GM19035 (cell line): ENCODE results near the gene HARS1.
A peak's percentile ranks its signal among the peaks of the same experiment; 100 is the strongest.
"Not testable (repeated sequence)": the region's sequence is repeated elsewhere in the genome, so short reads cannot be mapped to it uniquely, and the experiment has no call there.

ENCODE experiments used
- ATAC-seq: cut with Tn5 transposase; IDR thresholded peaks from one replicate; pipeline ENCODE4 v1.9.1; 2021; ENCODE audit not compliant: unreplicated experiment

HARS1 gene

DNA sequence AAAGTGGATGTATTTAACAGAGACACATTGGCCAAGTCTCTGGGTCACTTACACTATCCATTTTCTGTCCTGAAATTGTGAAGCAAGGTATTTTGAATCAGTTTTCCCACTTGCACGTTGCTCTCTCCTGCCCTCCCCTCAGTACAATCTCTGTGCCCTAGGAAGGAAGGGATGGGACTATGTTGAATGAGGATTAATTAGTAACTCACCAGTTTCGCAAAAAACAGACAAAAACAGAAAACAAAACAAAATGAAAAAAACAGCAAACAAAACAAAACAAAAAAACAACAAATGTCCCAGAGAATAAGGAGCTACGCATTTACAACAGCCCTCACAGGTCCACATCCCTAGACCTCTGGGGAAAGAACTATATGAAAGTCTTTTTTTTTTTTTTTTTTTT lies 57.1 kb downstream of the HARS1 start:
- no peak for ATAC-seq

DNA sequence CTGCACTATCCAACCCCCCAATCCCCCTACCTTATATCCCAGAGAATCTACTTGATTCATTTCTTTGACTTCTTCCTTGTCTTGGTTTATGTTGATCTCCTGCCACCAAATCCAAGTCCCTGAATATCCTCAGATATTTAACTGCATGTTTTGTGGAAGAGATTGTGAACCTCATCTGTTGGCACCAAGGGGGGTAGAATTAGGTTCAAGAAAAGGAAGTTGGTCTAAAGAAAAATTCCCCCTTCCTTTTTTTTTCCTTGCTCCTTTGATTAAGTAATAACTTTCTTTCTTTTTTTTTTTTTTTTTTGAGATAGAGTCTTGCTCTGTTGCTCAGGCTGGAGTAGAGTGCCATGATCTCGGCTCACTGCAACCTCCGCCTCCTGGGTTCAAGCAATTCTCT lies 57.7 kb downstream of the HARS1 start:
- no peak for ATAC-seq

DNA sequence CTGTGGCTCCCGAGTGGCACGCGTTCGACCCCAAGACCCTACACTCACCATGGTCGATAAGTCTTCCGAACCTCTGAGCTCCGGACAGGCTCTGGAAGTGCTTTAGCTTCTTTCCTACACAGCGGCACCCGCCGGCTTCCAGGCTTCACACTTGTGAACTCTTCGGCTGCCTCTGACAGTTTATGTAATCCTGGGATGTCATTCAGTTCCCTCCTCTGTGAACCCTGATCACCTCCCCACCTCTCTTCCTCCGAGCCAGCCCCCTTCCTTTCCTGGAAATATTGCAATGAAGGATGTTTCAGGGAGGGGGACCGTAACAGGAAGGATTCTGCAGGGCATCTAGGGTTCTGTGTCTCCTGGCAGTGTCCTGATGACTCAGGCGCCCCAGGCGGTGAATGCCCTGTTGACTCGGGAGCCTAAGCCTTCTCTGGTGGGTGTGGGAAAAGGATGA lies 58.1 kb downstream of the HARS1 start, which contains the start of gene CD14:
Gene CD14 (minus strand): TSS at position 155 of the 451 bp plus-strand sequence. CDS start 104 bp downstream, at position 51.
- no peak for ATAC-seq

DNA sequence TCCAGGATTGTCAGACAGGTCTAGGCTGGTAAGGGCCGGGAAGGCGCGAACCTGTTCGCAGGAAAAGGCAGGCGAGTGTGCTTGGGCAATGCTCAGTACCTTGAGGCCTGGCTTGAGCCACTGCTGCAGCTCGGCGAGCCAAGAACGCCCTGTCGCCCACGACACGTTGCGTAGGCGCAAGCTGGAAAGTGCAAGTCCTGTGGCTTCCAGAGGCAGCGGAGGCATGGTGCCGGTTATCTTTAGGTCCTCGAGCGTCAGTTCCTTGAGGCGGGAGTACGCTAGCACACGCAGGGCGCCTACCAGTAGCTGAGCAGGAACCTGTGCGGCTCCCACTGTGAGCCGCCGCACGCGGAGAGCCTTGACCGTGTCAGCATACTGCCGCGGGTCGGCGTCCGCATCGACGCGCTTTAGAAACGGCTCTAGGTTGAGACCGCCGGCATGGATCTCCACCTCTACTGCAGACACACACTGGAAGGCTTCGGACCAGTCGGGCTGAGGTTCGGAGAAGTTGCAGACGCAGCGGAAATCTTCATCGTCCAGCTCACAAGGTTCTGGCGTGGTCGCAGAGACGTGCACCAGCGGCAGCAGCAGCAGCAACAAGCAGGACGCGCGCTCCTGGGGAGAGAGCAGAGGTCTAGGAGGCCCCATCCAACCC lies 58.7 kb downstream of the HARS1 start:
- peak; percentile 59 for ATAC-seq

DNA sequence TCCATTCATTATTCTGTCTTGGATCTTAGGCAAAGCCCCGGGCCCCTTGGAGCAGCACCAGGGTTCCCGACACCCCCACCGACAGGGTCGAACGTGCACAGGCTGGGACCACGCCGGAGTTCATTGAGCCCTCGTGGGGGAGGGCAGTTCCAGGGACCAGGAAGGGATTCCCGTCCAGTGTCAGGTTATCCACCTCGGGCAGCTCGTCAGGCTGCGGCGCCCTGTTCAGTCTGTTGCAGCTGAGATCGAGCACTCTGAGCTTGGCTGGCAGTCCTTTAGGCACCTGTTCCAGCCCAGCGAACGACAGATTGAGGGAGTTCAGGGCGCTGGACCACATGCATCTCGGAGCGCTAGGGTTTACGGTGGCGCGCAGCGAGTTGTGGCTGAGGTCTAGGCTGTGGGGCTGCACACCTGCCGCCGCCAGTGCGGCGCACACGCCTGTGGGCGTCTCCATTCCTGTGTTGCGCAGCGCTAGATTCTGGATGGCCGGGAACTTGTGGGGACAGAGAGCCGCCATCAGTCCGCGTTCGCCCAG lies 59.3 kb downstream of the HARS1 start:
- ATAC-seq, result peak; percentile 32

DNA sequence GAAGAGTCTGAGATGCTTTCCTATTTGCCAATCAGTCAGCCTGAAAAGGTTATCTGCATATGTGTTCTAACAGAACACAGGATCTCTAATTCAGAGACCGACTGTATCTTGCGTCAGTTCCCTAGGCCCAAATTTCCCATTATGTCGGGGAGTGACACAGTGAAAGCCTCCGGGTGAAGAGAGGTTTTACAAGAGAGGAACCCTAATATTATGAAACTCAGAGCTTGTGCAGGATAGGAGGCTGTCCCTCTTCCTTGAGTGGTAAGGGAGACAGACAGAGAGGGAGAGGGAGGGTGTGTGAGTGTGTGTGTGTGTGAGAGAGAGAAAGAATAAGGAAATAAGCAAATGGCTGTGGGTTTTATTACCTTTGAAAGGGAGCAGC lies 60.1 kb downstream of the HARS1 start:
- no peak for ATAC-seq

DNA sequence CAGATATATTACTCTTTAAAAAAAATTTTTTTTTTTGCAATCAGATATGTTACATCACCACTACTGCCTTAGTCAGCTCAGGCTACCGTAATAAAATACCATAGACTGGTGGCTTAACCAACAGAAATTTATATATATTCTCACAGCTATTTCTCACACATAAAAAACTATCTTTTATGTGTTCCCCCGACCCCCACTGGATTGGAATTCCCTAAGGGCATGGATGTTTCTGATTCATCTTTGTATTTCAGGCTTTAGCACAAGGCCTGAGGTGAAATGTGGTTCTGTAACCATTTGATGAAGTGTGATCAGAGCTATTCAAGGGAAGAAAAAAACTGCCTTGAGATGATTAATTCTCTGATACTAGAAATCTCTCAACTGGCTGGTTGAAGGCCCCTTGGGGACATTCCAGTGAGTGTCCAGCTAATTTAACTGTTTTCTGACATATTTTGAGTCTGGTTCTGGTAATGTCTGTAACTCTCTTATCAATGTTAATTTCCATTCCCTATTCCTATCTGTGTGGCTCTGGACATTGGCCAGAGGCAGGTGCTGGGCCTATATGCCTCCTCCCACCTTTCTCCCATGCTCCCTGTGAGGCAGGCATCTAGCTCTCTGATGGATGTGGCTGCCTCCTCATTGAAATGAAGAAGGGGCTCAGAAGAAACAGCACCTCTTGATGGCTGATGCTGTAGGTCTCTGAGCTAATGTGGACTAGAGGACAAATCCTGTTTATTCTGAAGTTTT lies 60.7 kb downstream of the HARS1 start:
- no peak for ATAC-seq

DNA sequence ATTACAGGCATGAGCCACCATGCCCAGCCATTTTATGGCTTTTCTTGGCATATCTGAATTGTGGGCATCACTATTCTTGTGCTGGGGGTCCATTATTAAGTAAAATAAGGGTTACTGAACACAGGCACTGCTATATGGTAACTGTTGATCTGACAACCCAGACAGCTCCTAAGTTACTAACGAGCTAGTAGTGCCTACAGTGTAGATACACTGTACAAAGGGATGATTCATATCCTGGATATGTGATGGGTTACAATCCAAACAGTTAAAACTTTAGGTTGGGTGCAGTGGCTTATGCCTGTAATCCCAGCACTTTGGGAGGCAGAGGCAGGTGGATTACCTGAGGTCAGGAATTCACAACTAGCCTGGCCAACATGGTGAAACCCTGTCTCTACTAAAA lies 62.5 kb downstream of the HARS1 start:
- no peak for ATAC-seq

DNA sequence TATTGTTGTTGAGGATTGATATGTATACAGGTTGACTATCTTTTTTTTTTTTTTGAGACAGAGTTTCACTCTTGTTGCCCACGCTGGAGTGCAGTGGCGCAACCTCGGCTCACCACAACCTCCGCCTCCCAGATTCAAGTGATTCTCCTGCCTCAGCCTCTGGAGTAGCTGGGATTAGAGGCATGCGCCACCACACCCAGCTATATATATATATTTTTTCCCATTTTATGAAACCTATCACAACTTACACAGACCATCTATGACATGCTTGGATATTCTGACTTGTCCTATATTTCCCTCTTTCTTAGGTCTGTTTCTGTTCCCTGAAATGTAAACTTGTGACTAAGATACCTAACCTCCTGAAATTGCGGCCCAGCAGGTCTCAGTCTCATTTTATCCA lies 63.2 kb downstream of the HARS1 start:
- ATAC-seq, result no peak

DNA sequence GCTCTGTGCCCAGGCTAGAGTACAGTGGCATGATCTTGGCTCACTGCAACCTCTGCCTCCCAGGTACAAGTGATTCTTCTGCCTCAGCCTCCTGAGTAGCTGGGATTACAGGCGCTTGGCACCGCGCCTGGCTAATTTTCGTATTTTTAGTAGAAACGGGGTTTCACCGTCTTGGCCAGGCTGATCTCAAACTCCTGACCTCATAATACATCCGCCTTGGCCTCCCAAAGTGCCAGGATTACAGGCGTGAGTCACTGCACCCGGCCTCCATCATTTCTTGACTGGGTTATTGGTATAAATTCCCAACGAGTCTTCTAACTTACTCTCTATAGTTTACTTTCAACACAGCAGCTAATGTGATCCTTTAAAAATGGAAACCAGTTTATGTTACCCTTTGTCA lies 66.3 kb downstream of the HARS1 start:
- ATAC-seq, result not testable (repeated sequence)
